SK-N-DZ (cell line): ENCODE data around the gene HFM1. TPM values are rescaled to one million over a fixed set of nuclear protein-coding genes. Genes with fewer than 3 reads are reported as not detected.
A peak's percentile ranks its signal among the peaks of the same experiment; 100 is the strongest.
"Not testable (repeated sequence)": the region's sequence is repeated elsewhere in the genome, so short reads cannot be mapped to it uniquely, and the experiment has no call there.

Experiments
- DNase-seq: peaks from one replicate; pipeline ENCODE4 v3.0.0-alpha.2; 2015; ENCODE audit warnings: low spot score
- polyA plus RNA-seq, 2 experiments: library from polyadenylated mRNA; depleted of rRNA; stranded (reverse); fragments of >200 nt; gene quantifications; 2 replicates each; pipeline ENCODE4 v1.2.3, GENCODE V29; 2014

HFM1 gene
- 3.5 and 3.9 TPM in 2 replicates for polyA plus RNA-seq (2014; cell fraction: cytosol; rRNA removed)
- polyA plus RNA-seq (2014; cell fraction: nucleus; rRNA removed): 44.1 and 47.8 TPM in 2 replicates

GRCh38 chr1:91404151-91405012 is at the start of gene HFM1:
Gene HFM1, minus strand, starts transcription at chr1:91404837. Its CDS starts 3,755 bp downstream, at chr1:91401082.
- DNase-seq: peak; percentile 89

GRCh38 chr1:91454136-91454535 is 49.5 kb upstream of the HFM1 start:
- no peak for DNase-seq

- no peak for DNase-seq
These were observed 45.6 kb upstream of the HFM1 start for GRCh38 chr1:91450260-91450659.

GRCh38 chr1:91447782-91448181 is 43.1 kb upstream of the HFM1 start:
- not testable (repeated sequence) for DNase-seq

GRCh38 chr1:91441980-91442379 is 37.3 kb upstream of the HFM1 start:
- DNase-seq: not testable (repeated sequence)

GRCh38 chr1:91440847-91441246 is 36.2 kb upstream of the HFM1 start:
- DNase-seq: no peak

- no peak for DNase-seq
These were observed 34.4 kb upstream of the HFM1 start for GRCh38 chr1:91439016-91439415.

- peak; percentile 18 for DNase-seq
These were observed 23.7 kb upstream of the HFM1 start for GRCh38 chr1:91428182-91428798.

- DNase-seq: peak; percentile 22
These were observed 23.1 kb upstream of the HFM1 start for GRCh38 chr1:91427741-91428140.

GRCh38 chr1:91422523-91422922 is 17.9 kb upstream of the HFM1 start:
- DNase-seq: not testable (repeated sequence)

- no peak for DNase-seq
These were observed 7.7 kb upstream of the HFM1 start for GRCh38 chr1:91412371-91412770.

GRCh38 chr1:91406773-91407389 is 2.2 kb upstream of the HFM1 start:
- DNase-seq: no peak

- peak; percentile 21 for DNase-seq
These were observed 2.6 kb downstream of the HFM1 start for GRCh38 chr1:91402023-91402422.

- DNase-seq: no peak
These were observed 4.4 kb downstream of the HFM1 start for GRCh38 chr1:91400133-91400725.

- no peak for DNase-seq
These were observed 6.3 kb downstream of the HFM1 start for GRCh38 chr1:91398291-91398690.

- DNase-seq: no peak
These were observed 7.0 kb downstream of the HFM1 start for GRCh38 chr1:91397605-91398004.

GRCh38 chr1:91393042-91393441 is 11.6 kb downstream of the HFM1 start:
- DNase-seq: no peak

GRCh38 chr1:91386109-91386508 is 18.5 kb downstream of the HFM1 start:
- no peak for DNase-seq

GRCh38 chr1:91383456-91383855 is 21.2 kb downstream of the HFM1 start:
- no peak for DNase-seq

- no peak for DNase-seq
These were observed 22.8 kb downstream of the HFM1 start for GRCh38 chr1:91381844-91382243.

- DNase-seq: no peak
These were observed 30.6 kb downstream of the HFM1 start for GRCh38 chr1:91374086-91374485.

GRCh38 chr1:91372230-91372629 is 32.4 kb downstream of the HFM1 start:
- DNase-seq: not testable (repeated sequence)
